Measurements from ENCODE around the gene NACC2.

The NACC2 gene

DNA sequence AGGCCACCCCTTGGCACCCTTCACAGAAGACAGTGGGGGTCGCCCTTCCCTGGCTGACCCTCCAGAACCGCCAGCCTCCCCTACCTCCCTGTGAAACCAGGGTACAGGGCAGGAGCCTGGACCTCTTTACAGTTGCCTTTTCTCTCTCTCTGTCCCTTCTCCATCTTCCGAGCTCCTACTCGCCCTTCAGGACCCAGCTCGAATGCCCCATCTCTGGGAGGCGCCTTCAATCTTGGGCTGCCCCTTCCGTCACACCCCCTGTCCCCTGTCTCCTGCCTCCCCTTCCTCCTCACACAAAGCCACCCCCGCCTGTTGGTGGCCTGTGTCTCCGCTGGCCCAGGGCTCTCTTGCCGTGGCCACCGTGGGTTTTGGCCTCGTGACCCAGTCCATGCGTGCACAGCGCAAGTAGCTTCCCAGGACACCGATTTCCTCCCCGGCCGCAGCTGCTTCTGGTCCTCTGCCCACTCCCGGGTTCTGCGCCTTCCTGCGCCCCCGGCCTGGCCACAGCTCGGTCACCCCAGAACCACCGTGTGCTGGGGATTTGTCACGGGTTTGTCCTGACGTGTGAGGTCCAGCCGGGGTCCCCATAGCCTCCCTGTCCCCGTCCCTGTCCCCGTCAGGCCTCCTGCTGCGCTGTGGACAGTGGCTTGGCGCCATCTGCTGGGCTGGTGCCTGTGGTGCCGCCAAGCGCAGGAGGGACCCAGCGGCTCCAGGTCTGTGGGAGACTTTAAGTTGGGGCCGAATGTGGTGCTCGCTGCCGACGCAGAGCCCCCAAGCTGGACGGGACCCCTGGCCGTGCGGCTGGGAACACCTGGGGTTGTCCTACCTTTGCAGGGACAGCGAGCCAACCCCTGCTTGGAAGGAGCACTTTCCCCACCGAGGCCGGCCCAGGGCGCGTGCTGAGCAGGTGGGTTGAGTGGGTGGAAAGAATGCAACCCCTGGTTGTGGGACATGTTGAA is 27.6 kb upstream of the NACC2 start (continued):
- TF ChIP-seq, protein P1, sequence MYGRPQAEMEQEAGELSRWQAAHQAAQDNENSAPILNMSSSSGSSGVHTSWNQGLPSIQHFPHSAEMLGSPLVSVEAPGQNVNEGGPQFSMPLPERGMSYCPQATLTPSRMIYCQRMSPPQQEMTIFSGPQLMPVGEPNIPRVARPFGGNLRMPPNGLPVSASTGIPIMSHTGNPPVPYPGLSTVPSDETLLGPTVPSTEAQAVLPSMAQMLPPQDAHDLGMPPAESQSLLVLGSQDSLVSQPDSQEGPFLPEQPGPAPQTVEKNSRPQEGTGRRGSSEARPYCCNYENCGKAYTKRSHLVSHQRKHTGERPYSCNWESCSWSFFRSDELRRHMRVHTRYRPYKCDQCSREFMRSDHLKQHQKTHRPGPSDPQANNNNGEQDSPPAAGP (tag by site-specific recombination; IDR thresholded peaks at IDR 0.05) = 0 out of 2 replicates have a peak, but pooled peaks have one; percentile 57
- TF ChIP-seq ZNF600 (tag by site-specific recombination; IDR thresholded peaks at IDR 0.05) = peak; percentile 32; the same call in 1 of the 2 replicates
- TF ChIP-seq, protein P2, sequence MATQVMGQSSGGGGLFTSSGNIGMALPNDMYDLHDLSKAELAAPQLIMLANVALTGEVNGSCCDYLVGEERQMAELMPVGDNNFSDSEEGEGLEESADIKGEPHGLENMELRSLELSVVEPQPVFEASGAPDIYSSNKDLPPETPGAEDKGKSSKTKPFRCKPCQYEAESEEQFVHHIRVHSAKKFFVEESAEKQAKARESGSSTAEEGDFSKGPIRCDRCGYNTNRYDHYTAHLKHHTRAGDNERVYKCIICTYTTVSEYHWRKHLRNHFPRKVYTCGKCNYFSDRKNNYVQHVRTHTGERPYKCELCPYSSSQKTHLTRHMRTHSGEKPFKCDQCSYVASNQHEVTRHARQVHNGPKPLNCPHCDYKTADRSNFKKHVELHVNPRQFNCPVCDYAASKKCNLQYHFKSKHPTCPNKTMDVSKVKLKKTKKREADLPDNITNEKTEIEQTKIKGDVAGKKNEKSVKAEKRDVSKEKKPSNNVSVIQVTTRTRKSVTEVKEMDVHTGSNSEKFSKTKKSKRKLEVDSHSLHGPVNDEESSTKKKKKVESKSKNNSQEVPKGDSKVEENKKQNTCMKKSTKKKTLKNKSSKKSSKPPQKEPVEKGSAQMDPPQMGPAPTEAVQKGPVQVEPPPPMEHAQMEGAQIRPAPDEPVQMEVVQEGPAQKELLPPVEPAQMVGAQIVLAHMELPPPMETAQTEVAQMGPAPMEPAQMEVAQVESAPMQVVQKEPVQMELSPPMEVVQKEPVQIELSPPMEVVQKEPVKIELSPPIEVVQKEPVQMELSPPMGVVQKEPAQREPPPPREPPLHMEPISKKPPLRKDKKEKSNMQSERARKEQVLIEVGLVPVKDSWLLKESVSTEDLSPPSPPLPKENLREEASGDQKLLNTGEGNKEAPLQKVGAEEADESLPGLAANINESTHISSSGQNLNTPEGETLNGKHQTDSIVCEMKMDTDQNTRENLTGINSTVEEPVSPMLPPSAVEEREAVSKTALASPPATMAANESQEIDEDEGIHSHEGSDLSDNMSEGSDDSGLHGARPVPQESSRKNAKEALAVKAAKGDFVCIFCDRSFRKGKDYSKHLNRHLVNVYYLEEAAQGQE (tag by site-specific recombination; IDR thresholded peaks at IDR 0.05) = peak; percentile 38; the same call in 1 of the 2 replicates
- TF ChIP-seq, protein P3, sequence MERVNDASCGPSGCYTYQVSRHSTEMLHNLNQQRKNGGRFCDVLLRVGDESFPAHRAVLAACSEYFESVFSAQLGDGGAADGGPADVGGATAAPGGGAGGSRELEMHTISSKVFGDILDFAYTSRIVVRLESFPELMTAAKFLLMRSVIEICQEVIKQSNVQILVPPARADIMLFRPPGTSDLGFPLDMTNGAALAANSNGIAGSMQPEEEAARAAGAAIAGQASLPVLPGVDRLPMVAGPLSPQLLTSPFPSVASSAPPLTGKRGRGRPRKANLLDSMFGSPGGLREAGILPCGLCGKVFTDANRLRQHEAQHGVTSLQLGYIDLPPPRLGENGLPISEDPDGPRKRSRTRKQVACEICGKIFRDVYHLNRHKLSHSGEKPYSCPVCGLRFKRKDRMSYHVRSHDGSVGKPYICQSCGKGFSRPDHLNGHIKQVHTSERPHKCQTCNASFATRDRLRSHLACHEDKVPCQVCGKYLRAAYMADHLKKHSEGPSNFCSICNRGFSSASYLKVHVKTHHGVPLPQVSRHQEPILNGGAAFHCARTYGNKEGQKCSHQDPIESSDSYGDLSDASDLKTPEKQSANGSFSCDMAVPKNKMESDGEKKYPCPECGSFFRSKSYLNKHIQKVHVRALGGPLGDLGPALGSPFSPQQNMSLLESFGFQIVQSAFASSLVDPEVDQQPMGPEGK (tag by site-specific recombination; IDR thresholded peaks at IDR 0.05) = peak; percentile 60
- TF ChIP-seq ZNF2 (tag by site-specific recombination; IDR thresholded peaks at IDR 0.05) = peak; percentile 95
- peak; percentile 84 for TF ChIP-seq ZIC2 (tag by site-specific recombination; IDR thresholded peaks at IDR 0.05)
- no peak for TF ChIP-seq ZNF48 (tag by site-specific recombination; IDR thresholded peaks at IDR 0.05)
- 0 out of 2 replicates have a peak, but pooled peaks have one; percentile 13 for TF ChIP-seq REPIN1 (tag by site-specific recombination; IDR thresholded peaks at IDR 0.05; ENCODE audit: low read depth)
- TF ChIP-seq, protein P4, sequence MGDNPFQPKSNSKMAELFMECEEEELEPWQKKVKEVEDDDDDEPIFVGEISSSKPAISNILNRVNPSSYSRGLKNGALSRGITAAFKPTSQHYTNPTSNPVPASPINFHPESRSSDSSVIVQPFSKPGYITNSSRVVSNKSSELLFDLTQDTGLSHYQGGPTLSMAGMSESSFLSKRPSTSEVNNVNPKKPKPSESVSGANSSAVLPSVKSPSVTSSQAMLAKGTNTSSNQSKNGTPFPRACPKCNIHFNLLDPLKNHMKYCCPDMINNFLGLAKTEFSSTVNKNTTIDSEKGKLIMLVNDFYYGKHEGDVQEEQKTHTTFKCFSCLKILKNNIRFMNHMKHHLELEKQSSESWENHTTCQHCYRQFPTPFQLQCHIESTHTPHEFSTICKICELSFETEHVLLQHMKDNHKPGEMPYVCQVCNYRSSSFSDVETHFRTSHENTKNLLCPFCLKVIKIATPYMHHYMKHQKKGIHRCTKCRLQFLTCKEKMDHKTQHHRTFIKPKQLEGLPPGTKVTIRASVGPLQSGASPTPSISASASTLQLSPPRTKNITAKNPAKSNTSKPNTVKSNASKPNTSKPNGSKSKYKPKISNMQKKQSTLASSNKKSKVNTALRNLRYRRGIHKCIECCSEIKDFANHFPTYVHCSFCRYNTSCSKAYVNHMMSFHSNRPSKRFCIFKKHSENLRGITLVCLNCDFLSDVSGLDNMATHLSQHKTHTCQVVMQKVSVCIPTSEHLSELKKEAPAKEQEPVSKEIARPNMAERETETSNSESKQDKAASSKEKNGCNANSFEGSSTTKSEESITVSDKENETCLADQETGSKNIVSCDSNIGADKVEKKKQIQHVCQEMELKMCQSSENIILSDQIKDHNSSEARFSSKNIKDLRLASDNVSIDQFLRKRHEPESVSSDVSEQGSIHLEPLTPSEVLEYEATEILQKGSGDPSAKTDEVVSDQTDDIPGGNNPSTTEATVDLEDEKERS (tag by site-specific recombination; IDR thresholded peaks at IDR 0.05) = no peak
- peak; percentile 47; the same call in 1 of the 2 replicates for TF ChIP-seq ZSCAN30 (tag by site-specific recombination; IDR thresholded peaks at IDR 0.05)
- TF ChIP-seq ZNF654 (tag by site-specific recombination; IDR thresholded peaks at IDR 0.05; ENCODE audit: low read depth) = peak; percentile 96
- TF ChIP-seq HOXC10 (CRISPR knock-in tag; IDR thresholded peaks at IDR 0.05) = no peak
- TF ChIP-seq, protein P5, sequence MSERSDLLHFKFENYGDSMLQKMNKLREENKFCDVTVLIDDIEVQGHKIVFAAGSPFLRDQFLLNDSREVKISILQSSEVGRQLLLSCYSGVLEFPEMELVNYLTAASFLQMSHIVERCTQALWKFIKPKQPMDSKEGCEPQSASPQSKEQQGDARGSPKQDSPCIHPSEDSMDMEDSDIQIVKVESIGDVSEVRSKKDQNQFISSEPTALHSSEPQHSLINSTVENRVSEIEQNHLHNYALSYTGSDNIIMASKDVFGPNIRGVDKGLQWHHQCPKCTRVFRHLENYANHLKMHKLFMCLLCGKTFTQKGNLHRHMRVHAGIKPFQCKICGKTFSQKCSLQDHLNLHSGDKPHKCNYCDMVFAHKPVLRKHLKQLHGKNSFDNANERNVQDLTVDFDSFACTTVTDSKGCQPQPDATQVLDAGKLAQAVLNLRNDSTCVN (tag by site-specific recombination; optimal IDR thresholded peaks at IDR 0.05) = peak; percentile 23
- peak; percentile 37; the same call in 1 of the 2 replicates for TF ChIP-seq ZFHX2 (tag by site-specific recombination; conservative IDR thresholded peaks at IDR 0.05)
- peak; percentile 32; the same call in 1 of the 2 replicates for TF ChIP-seq ZBTB20 (tag by site-specific recombination; IDR thresholded peaks at IDR 0.05)
- TF ChIP-seq BCL11A (tag by site-specific recombination; IDR thresholded peaks at IDR 0.05; ENCODE audit: low read depth) = 0 out of 2 replicates have a peak, but pooled peaks have one; percentile 23
- TF ChIP-seq, protein P6, sequence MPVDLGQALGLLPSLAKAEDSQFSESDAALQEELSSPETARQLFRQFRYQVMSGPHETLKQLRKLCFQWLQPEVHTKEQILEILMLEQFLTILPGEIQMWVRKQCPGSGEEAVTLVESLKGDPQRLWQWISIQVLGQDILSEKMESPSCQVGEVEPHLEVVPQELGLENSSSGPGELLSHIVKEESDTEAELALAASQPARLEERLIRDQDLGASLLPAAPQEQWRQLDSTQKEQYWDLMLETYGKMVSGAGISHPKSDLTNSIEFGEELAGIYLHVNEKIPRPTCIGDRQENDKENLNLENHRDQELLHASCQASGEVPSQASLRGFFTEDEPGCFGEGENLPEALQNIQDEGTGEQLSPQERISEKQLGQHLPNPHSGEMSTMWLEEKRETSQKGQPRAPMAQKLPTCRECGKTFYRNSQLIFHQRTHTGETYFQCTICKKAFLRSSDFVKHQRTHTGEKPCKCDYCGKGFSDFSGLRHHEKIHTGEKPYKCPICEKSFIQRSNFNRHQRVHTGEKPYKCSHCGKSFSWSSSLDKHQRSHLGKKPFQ (tag by site-specific recombination; IDR thresholded peaks at IDR 0.05) = no peak

All from HEK293 (cell line).